Heart left ventricle (tissue), 16 donors: ENCODE measurements around the gene CPNE5. TPM values are rescaled to one million over a fixed set of nuclear protein-coding genes. Genes with fewer than 3 reads are reported as not detected.

ENCODE experiments used
- ATAC-seq, 4 donors: fragments of 200-7000 bp; cut with Tn5 transposase; one replicate each; pipeline ENCODE4 v1.9.1; 2020 to 2022; ENCODE audit warnings: moderate library complexity in 4 of 4, mild to moderate bottlenecking in 3 of 4, moderate number of reproducible peaks in 1 of 4
- DNase-seq, 5 donors: peaks; one replicate each; pipeline ENCODE4 v3.0.0-alpha.2; 2020
- H3K27ac ChIP-seq, 12 donors: fragments of 200-600 bp; sonication (generic) in 4 of 12; one replicate each; pipeline versions ENCODE4 v1.5.0 to v1.8.0; 2016 to 2022; ENCODE audit warnings: mild to moderate bottlenecking in 2 of 12
- H3K27me3 ChIP-seq, 9 donors: fragments of 200-600 bp; sonication (generic) in 2 of 9; one replicate each; pipeline versions ENCODE4 v1.5.1 to v1.8.0; 2016 to 2022; ENCODE audit warnings: mild to moderate bottlenecking in 3 of 9
- H3K36me3 ChIP-seq, 9 donors: fragments of 200-600 bp; sonication (generic) in 2 of 9; one replicate each; pipeline versions ENCODE4 v1.5.0 to v1.8.0; 2018 to 2022; ENCODE audit warnings: mild to moderate bottlenecking in 2 of 9
- H3K4me1 ChIP-seq, 12 donors: fragments of 200-600 bp; sonication (generic) in 4 of 12; one replicate each; pipeline versions ENCODE4 v1.5.0 to v1.8.0; 2016 to 2022; ENCODE audit warnings: mild to moderate bottlenecking in 3 of 12
- H3K4me3 ChIP-seq, 12 donors: fragments of 200-600 bp; sonication (generic) in 4 of 12; one replicate each; pipeline versions ENCODE4 v1.5.0 to v1.8.0; 2017 to 2022; ENCODE audit warnings: mild to moderate bottlenecking in 9 of 12, moderate library complexity in 4 of 12
- H3K9me3 ChIP-seq, 12 donors: fragments of 200-600 bp; sonication (generic) in 4 of 12; one replicate each; pipeline versions ENCODE4 v1.5.0 to v1.8.0; 2016 to 2022; ENCODE audit warnings: mild to moderate bottlenecking in 1 of 12
- POLR2A ChIP-seq, 2 donors: fragments of 450-650 bp; IDR thresholded peaks; one replicate each; pipeline ENCODE4 v1.6.1; 2017; ENCODE audit warnings: antibody characterized with exemption in 2 of 2, mild to moderate bottlenecking in 2 of 2, moderate library complexity in 2 of 2
- WGBS, 4 donors: extraction: QIAGEN DNeasy Blood & Tissue Kit in 2 of 4; methylation state at CpG; one replicate each; pipeline versions ENCODE4 v1.1.5 to v1.1.7; 2013 to 2018; 5-methylcytosine and 5-hydroxymethylcytosine counted together
- intact Hi-C, 10 donors: fragments of 100-400 bp; cut with DNase I; formaldehyde crosslinking; loops; one replicate each; pipeline versions ENCODE4 v1.11.1 to v1.14.2; 2022
- polyA plus RNA-seq, 2 donors: library from polyadenylated mRNA; stranded (reverse); fragments of 200-250 nt; gene quantifications; one replicate each; pipeline ENCODE4 v1.2.3, GENCODE V29; 2013
- total RNA-seq, 9 donors: library from RNA; depleted of rRNA in 2 of 9; stranded (reverse); fragments of >200 nt in 2 of 9; fragmentation: NEBNext Ultra II Directional in 3 of 9; extraction: Animal tissue kit (Norgen Biotek cat#: 25700) in 3 of 9; gene quantifications; one replicate each; pipeline versions ENCODE4 v1.1.0 to v1.2.4, GENCODE V29; 2016 to 2023
- TF ChIP-seq, protein P1 (sequence below), 12 donors: fragments of 200-600 bp; sonication (generic) in 4 of 12; IDR thresholded peaks; one replicate each; pipeline versions ENCODE4 v1.5.0 to v1.8.0; 2018 to 2022; ENCODE audit warnings: antibody characterized with exemption in 12 of 12, mild to moderate bottlenecking in 5 of 12
- donor health status: ischemic (EF 13 %, LVEDD 7.1; RV severe dilation, severe dysfunction).
- donor health status: healthy with polysubstance abuse.
- donor health status: DM: no; HTN: yes; CAD: no.
- donor health status: DM: no; HTN: no; CAD: no.
- donor health status: ischemic (EF 25% LVEDD 6.9; RV normal size, moderate dysfunction).
- donor health status: ischemic (EF 25% LVEDD 5.7; RV mildly dilated, moderate dysfunction).
- donor health status: healthy.
- donor health status: DM: yes; HTN: yes; CAD: no.
- donor health status: ischemic (EF 35%, LVEDD 5.7; RV mildly dilated, moderate dysfunction).
- donor health status: nonischemic (EF 11% LVEDD 7.7; RV severe dilation, severe dysfunction).
- donor health status: DM: yes; HTN: yes; CAD: no.
- donor health status: PGD.
- donor health status: ischemic (EF 29% LVEDD 5.4; RV normal size, mild dysfunction).
- donor health status: nonischemic (EF 23%, LVEDD 6.1; RV moderate dilation, normal function).

Gene CPNE5
- total and polyA plus RNA-seq, 11 donors = 4.0 to 111 (median 13.4) TPM

DNA sequence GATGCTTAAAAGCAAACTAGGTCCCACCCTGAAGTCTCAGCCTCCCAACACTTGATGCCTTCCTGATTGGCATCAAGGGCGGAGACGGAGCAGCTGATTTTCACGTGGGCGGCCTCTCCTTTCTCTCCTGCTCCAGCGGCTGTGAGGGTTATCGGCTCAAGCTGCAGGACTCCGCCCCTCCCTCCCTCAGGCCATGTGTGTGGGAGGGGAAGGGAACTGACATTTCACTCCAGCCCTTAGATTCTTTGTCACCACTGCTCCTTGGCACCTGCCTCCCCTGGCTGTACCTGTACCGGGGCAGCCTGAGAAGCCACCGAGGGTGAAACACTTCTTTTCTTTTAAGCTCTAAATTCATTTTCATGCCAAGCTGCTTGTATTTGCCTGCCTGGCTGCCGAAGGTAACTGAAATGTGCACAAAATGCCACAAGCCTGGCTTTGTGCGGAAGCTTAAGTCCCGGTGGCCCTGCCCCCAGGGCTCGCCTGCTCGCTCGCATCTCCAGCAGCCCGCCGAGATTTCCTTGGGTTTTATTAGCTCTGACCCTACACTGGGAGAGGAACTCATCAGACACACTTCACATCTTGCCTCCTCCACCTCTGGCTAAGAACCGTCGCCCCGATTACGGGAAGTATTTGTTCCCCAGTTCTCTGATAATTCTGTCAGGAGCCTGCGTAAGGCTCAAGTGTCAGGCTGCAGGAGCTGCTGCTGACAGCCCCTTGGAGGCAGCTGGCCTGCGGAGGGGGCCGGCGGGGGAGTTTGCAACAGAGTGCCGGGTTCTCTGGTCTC lies 9.6 kb upstream of the CPNE5 start:
- ATAC-seq (peak; percentile 58 to 69 (median 66)), DNase-seq (peak; percentile 69 to 89 (median 78))
- Histone ChIP-seq H3K9me3 (no peaks in the 10 kb centered on the region), H3K4me3 (peak overlapping the region in 9 of 12 donors; percentile 6 to 41 (median 24)), H3K36me3 (peaks cover 0 to 1% (median 0%) of the 10 kb centered on the region in 9 donors), H3K4me1 (peaks cover 2 to 82% (median 49%) of the 10 kb centered on the region in 12 donors), H3K27me3 (no peaks in the 10 kb centered on the region), H3K27ac (peak overlapping the region; percentile 75 to 98 (median 80))
- whole genome bisulfite sequencing, 4 donors = 15 to 29% (median 21%) methylated on average over 23 to 26 of the region's 26 CpGs
- intact Hi-C loops = loop anchor here in 2 of 10 donors (2.0 to 10.0 kb wide), 2 partner anchors 82 to 234 kb away; no protein-coding TSS in a partner anchor
- no peak for TF ChIP-seq POLR2A (IDR thresholded peaks at IDR 0.05)
- TF ChIP-seq, protein P1, sequence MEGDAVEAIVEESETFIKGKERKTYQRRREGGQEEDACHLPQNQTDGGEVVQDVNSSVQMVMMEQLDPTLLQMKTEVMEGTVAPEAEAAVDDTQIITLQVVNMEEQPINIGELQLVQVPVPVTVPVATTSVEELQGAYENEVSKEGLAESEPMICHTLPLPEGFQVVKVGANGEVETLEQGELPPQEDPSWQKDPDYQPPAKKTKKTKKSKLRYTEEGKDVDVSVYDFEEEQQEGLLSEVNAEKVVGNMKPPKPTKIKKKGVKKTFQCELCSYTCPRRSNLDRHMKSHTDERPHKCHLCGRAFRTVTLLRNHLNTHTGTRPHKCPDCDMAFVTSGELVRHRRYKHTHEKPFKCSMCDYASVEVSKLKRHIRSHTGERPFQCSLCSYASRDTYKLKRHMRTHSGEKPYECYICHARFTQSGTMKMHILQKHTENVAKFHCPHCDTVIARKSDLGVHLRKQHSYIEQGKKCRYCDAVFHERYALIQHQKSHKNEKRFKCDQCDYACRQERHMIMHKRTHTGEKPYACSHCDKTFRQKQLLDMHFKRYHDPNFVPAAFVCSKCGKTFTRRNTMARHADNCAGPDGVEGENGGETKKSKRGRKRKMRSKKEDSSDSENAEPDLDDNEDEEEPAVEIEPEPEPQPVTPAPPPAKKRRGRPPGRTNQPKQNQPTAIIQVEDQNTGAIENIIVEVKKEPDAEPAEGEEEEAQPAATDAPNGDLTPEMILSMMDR (IDR thresholded peaks at IDR 0.05) = no peak

DNA sequence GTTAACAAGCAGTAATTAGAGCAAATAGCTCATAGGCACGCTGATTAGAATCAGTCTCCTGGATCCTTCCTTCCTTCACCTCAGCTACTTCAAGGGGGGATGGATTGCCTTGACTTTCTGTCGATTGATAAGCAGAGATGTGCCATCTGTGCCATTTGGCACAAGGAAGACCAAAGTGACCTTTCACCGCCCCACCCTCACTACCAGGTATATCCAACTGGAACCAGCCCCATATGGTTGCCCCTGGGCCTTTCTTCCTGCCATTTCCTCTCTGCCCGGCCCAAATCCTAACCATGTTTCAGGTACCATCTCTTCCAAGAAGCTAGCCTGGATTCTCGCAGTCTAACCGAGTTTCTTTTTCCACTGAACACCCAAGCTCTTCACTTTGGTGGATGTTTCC lies 8.7 kb upstream of the CPNE5 start:
- Histone ChIP-seq H3K4me3 (peak overlapping the region in 1 of 12 donors; percentile 2), H3K9me3 (no peaks in the 10 kb centered on the region), H3K36me3 (no peaks in the 10 kb centered on the region), H3K4me1 (peaks cover 0 to 79% (median 40%) of the 10 kb centered on the region in 12 donors), H3K27ac (peak overlapping the region; percentile 75 to 98 (median 80)), H3K27me3 (no peaks in the 10 kb centered on the region)
- DNase-seq (peak in 1 of 5 donors; percentile 18), ATAC-seq (no peak)
- intact Hi-C loops = loop anchor here in 2 of 10 donors (2.0 to 10.0 kb wide), 2 partner anchors 81 to 233 kb away; no protein-coding TSS in a partner anchor
- WGBS, 4 donors = 90 to 97% (median 92%) methylated on average over 6 of the region's 6 CpGs
- no peak for TF ChIP-seq POLR2A (IDR thresholded peaks at IDR 0.05)

GRCh38 chr6:36847152-36847551 lies 7.9 kb upstream of the CPNE5 start:
- Histone ChIP-seq H3K27me3 (no peaks in the 10 kb centered on the region), H3K9me3 (no peaks in the 10 kb centered on the region), H3K4me1 (peaks cover 0 to 73% (median 32%) of the 10 kb centered on the region in 12 donors), H3K36me3 (no peaks in the 10 kb centered on the region), H3K4me3 (no peak overlapping the region), H3K27ac (peak overlapping the region in 10 of 12 donors; percentile 75 to 98 (median 80))
- WGBS, 4 donors = 96 to 97% (median 96%) methylated on average over 4 of the region's 4 CpGs
- intact Hi-C loops = loop anchor here in 1 of 10 donors (10.0 kb wide), 1 partner anchor 232 kb away; no protein-coding TSS in a partner anchor
- ATAC-seq (no peak), DNase-seq (peak in 1 of 5 donors; percentile 3)
- TF ChIP-seq, protein P1 (IDR thresholded peaks at IDR 0.05) = no peak

DNA sequence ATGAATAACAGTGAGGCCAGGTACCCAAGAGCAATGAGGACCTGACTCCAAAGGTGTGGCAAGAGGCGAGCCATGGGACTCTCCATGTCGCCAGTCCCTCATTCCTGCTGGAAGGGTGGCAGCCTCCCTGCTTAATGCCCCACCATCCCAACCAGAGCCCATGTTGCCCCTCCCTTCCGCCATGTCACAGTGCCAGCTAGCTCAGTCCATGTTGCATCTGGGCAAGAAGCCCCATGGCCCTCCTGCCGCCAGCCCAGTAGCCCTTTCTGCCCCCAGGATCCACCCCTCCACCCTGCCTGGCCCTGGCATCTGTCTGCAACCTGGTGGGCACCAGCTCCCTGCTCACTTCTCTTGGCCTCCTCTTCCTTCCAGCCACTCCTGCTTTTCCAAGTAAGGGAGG lies 6.0 kb upstream of the CPNE5 start:
- peaks cover 0 to 6% (median 0%) of the 10 kb centered on the region in 9 donors for H3K27me3 ChIP-seq
- H3K9me3 ChIP-seq = no peaks in the 10 kb centered on the region
- peaks cover 2 to 70% (median 33%) of the 10 kb centered on the region in 12 donors for H3K4me1 ChIP-seq
- H3K27ac ChIP-seq = peak overlapping the region in 11 of 12 donors; percentile 2 to 87 (median 71)
- intact Hi-C loops = loop anchor here in 1 of 10 donors (10.0 kb wide), 1 partner anchor 230 kb away; no protein-coding TSS in a partner anchor
- WGBS, 4 donors = 85 to 97% (median 93%) methylated on average over 4 of the region's 4 CpGs
- H3K4me3 ChIP-seq = no peak overlapping the region
- H3K36me3 ChIP-seq = no peaks in the 10 kb centered on the region
- DNase-seq = peak in 3 of 5 donors; percentile 29 to 59 (median 52)
- no peak for ATAC-seq
- no peak for TF ChIP-seq POLR2A (IDR thresholded peaks at IDR 0.05)
- TF ChIP-seq, protein P1 (IDR thresholded peaks at IDR 0.05) = no peak
